HG02571 (cell line): Measurements from ENCODE around the gene CCDC6.

ENCODE experiments used
- ATAC-seq: cut with Tn5 transposase; IDR thresholded peaks from one replicate; pipeline ENCODE4 v1.9.1; 2021; ENCODE audit warnings: mild to moderate bottlenecking, moderate library complexity; ENCODE audit not compliant: unreplicated experiment

CCDC6 gene

GRCh38 chr10:59857049-59857448 is 49.3 kb downstream of the CCDC6 start:
- no peak for ATAC-seq

- ATAC-seq, result no peak
These were observed 50.3 kb downstream of the CCDC6 start for GRCh38 chr10:59856104-59856503.

- no peak for ATAC-seq
These were observed 51.8 kb downstream of the CCDC6 start for GRCh38 chr10:59854571-59854970.

GRCh38 chr10:59852670-59853069 is 53.7 kb downstream of the CCDC6 start:
- ATAC-seq, result no peak

- no peak for ATAC-seq
These were observed 54.5 kb downstream of the CCDC6 start for GRCh38 chr10:59851864-59852263.

GRCh38 chr10:59847888-59848287 is 58.5 kb downstream of the CCDC6 start:
- ATAC-seq, result no peak

GRCh38 chr10:59847326-59847725 is 59.0 kb downstream of the CCDC6 start:
- no peak for ATAC-seq

- no peak for ATAC-seq
These were observed 61.9 kb downstream of the CCDC6 start for GRCh38 chr10:59844436-59844835.

GRCh38 chr10:59843748-59844147 is 62.6 kb downstream of the CCDC6 start:
- no peak for ATAC-seq

GRCh38 chr10:59839576-59839975 is 66.8 kb downstream of the CCDC6 start:
- ATAC-seq, result no peak

- no peak for ATAC-seq
These were observed 68.1 kb downstream of the CCDC6 start for GRCh38 chr10:59838085-59838789.

- ATAC-seq, result no peak
These were observed 72.5 kb downstream of the CCDC6 start for GRCh38 chr10:59833810-59834209.

GRCh38 chr10:59832506-59832905 is 73.8 kb downstream of the CCDC6 start:
- no peak for ATAC-seq

GRCh38 chr10:59831658-59832503 is 74.5 kb downstream of the CCDC6 start:
- ATAC-seq, result no peak

GRCh38 chr10:59830601-59831259 is 75.6 kb downstream of the CCDC6 start:
- no peak for ATAC-seq

GRCh38 chr10:59829601-59830000 is 76.8 kb downstream of the CCDC6 start:
- peak; percentile 72 for ATAC-seq

GRCh38 chr10:59829024-59829423 is 77.3 kb downstream of the CCDC6 start:
- no peak for ATAC-seq

- ATAC-seq, result no peak
These were observed 80.4 kb downstream of the CCDC6 start for GRCh38 chr10:59825932-59826331.

GRCh38 chr10:59823751-59824150 is 82.6 kb downstream of the CCDC6 start:
- no peak for ATAC-seq

- ATAC-seq, result no peak
These were observed 83.2 kb downstream of the CCDC6 start for GRCh38 chr10:59823111-59823510.

GRCh38 chr10:59820471-59820870 is 85.9 kb downstream of the CCDC6 start:
- no peak for ATAC-seq

- no peak for ATAC-seq
These were observed 86.7 kb downstream of the CCDC6 start for GRCh38 chr10:59819683-59820082.
